ENCODE measurements around the gene MORC3.

MORC3 gene

GRCh38 chr21:36320421-36321324, 676 bp downstream of the MORC3 start (continued):
- TF ChIP-seq PRDM10 (tag by site-specific recombination; IDR thresholded peaks at IDR 0.05), result no peak
- TF ChIP-seq ATF2 (tag by site-specific recombination; IDR thresholded peaks at IDR 0.05; ENCODE audit: low read depth), result no peak
- no peak for TF ChIP-seq ZFP3 (tag by site-specific recombination; IDR thresholded peaks at IDR 0.05; ENCODE audit: low read depth)
- no peak; the same call in 1 of the 2 replicates for TF ChIP-seq ZNF558 (tag by site-specific recombination; IDR thresholded peaks at IDR 0.05)
- TF ChIP-seq KLF1 (tag by site-specific recombination; IDR thresholded peaks at IDR 0.05), result peak; percentile 35
- no peak for TF ChIP-seq GLI2 (tag by site-specific recombination; IDR thresholded peaks at IDR 0.05; ENCODE audit: borderline replicate concordance, low read depth)
- TF ChIP-seq ZNF529 (tag by site-specific recombination; IDR thresholded peaks at IDR 0.05; ENCODE audit: insufficient replicate concordance), result no peak
- TF ChIP-seq ZNF600 (tag by site-specific recombination; IDR thresholded peaks at IDR 0.05), result peak; percentile 68
- TF ChIP-seq KLF17 (tag by site-specific recombination; IDR thresholded peaks at IDR 0.05), result peak; percentile 66
- TF ChIP-seq GLIS1 (tag by site-specific recombination; IDR thresholded peaks at IDR 0.05), result peak; percentile 90
- TF ChIP-seq ZNF404 (tag by site-specific recombination; IDR thresholded peaks at IDR 0.05), result no peak
- TF ChIP-seq KLF8 (tag by site-specific recombination; IDR thresholded peaks at IDR 0.05), result peak; percentile 55
- peak; percentile 37; the same call in 1 of the 2 replicates for TF ChIP-seq ZBTB48 (tag by site-specific recombination; IDR thresholded peaks at IDR 0.05)
- no peak; the same call in 1 of the 2 replicates for TF ChIP-seq KLF7 (tag by site-specific recombination; IDR thresholded peaks at IDR 0.05; ENCODE audit: borderline replicate concordance)
- TF ChIP-seq ZNF391 (tag by site-specific recombination; IDR thresholded peaks at IDR 0.05; ENCODE audit: borderline replicate concordance, low read depth), result 0 out of 2 replicates have a peak, but pooled peaks have one; percentile 48
- TF ChIP-seq YY2 (tag by site-specific recombination; IDR thresholded peaks at IDR 0.05), result no peak
- peak; percentile 59 for TF ChIP-seq ZXDB (tag by site-specific recombination; IDR thresholded peaks at IDR 0.05)
- TF ChIP-seq ZNF639 (tag by site-specific recombination; IDR thresholded peaks at IDR 0.05), result peak; percentile 47
- TF ChIP-seq ZNF776 (tag by site-specific recombination; IDR thresholded peaks at IDR 0.05; ENCODE audit: borderline replicate concordance), result no peak
- no peak for TF ChIP-seq ZNF311 (tag by site-specific recombination; IDR thresholded peaks at IDR 0.05; ENCODE audit: borderline replicate concordance)
- TF ChIP-seq ZNF707 (tag by site-specific recombination; IDR thresholded peaks at IDR 0.05), result no peak
- TF ChIP-seq ZSCAN16 (tag by site-specific recombination; IDR thresholded peaks at IDR 0.05), result no peak
- TF ChIP-seq KLF16 (tag by site-specific recombination; IDR thresholded peaks at IDR 0.05), result peak; percentile 71
- peak; percentile 72; the same call in 1 of the 2 replicates for TF ChIP-seq ZSCAN5A (tag by site-specific recombination; IDR thresholded peaks at IDR 0.05)
- TF ChIP-seq ZNF449 (tag by site-specific recombination; IDR thresholded peaks at IDR 0.05), result peak; percentile 24; the same call in 1 of the 2 replicates
- no peak for TF ChIP-seq ZNF140 (tag by site-specific recombination; IDR thresholded peaks at IDR 0.05)
- peak; percentile 89 for TF ChIP-seq ZIC2 (tag by site-specific recombination; IDR thresholded peaks at IDR 0.05)
- no peak for TF ChIP-seq ZNF366 (tag by site-specific recombination; conservative IDR thresholded peaks at IDR 0.05)
